DND-41 (cell line): ENCODE results near the gene SSUH2.

Experiments used
- CTCF ChIP-seq: IDR thresholded peaks from 2 replicates; pipeline ENCODE4 v1.5.1; 2012; ENCODE audit warnings: borderline replicate concordance, low read length, moderate library complexity, mild to moderate bottlenecking; ENCODE audit not compliant: poor library complexity, severe bottlenecking; ENCODE audit errors: extremely low read depth
- EZH2 ChIP-seq: IDR thresholded peaks from 3 replicates; pipeline ENCODE4 v1.6.1; 2012; ENCODE audit warnings: borderline replicate concordance, low read depth, mild to moderate bottlenecking, moderate library complexity, low read length, inconsistent platforms; ENCODE audit not compliant: severe bottlenecking

GRCh38 chr3:8610951-8611350, 33.6 kb downstream of the SSUH2 start:
- no peak for TF ChIP-seq CTCF
- TF ChIP-seq EZH2: no peak
